Epithelial cell of esophagus (primary cell): ENCODE measurements around the gene BAHD1.

Source experiments
- DNase-seq: peaks from one replicate; pipeline ENCODE4 v3.0.0; 2010; ENCODE audit warnings: low read depth
- H3K4me3 ChIP-seq: 2 replicates; pipeline ENCODE4 v1.5.1; 2011; ENCODE audit warnings: mild to moderate bottlenecking, low read length, control low read depth
- TF ChIP-seq, protein P1 (sequence below): IDR thresholded peaks from 2 replicates; pipeline ENCODE4 v1.5.1; 2011; ENCODE audit warnings: low read depth, mild to moderate bottlenecking, low read length, control low read depth, inconsistent platforms; ENCODE audit not compliant: insufficient read depth; ENCODE audit errors: missing control alignments

The BAHD1 gene

GRCh38 chr15:40444736-40445135, 4.0 kb downstream of the BAHD1 start:
- DNase-seq = no peak
- TF ChIP-seq, protein P1, sequence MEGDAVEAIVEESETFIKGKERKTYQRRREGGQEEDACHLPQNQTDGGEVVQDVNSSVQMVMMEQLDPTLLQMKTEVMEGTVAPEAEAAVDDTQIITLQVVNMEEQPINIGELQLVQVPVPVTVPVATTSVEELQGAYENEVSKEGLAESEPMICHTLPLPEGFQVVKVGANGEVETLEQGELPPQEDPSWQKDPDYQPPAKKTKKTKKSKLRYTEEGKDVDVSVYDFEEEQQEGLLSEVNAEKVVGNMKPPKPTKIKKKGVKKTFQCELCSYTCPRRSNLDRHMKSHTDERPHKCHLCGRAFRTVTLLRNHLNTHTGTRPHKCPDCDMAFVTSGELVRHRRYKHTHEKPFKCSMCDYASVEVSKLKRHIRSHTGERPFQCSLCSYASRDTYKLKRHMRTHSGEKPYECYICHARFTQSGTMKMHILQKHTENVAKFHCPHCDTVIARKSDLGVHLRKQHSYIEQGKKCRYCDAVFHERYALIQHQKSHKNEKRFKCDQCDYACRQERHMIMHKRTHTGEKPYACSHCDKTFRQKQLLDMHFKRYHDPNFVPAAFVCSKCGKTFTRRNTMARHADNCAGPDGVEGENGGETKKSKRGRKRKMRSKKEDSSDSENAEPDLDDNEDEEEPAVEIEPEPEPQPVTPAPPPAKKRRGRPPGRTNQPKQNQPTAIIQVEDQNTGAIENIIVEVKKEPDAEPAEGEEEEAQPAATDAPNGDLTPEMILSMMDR = no peak
- H3K4me3 ChIP-seq = no peak overlapping the region

DNA sequence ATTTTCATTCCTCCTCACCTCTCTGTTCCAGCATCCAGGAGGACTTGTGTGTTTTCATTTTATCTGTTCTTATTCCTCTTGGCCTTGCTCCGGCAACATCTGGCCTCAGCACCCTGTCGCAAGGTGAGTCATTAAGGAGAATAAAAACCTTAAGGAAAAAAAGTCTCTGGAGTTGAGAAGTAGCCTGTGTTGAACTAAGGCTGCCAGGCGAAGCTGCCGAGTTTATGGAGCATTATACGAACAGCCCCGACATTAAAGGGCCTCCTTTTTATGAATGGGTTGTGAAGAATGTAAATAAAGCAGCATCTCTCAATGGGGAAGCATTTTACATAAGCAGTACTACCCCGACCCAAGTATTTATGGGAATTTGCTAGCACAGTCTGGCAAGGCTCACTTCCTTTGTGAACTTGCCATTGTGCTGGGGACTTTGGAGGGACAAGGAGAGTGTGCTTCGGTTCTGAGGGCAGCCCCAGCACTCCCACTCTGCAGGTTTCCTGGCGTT, 4.7 kb downstream of the BAHD1 start:
- TF ChIP-seq, protein P1 = no peak
- no peak for DNase-seq
- no peak overlapping the region for H3K4me3 ChIP-seq

DNA sequence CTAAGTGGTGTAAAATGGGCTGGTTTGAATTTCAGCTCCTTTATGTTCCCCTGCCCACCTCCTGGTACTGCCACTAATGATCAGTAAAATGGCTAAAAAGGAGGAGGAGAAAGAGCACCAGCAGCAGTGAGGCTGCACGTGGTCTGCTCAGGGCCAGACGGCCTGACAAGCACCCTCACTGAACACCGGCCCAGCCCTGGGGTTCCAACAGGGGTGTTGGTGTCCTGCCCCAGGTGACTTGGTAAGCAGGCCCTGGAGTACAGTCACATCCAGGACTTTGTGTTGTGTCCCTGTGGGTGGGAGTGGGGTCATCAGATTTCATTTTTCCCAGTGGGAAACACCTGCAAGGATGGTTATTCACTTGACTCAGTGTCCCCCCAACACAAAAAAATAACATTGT, 5.4 kb downstream of the BAHD1 start:
- TF ChIP-seq, protein P1 = no peak
- no peak overlapping the region for H3K4me3 ChIP-seq
- DNase-seq = no peak

- TF ChIP-seq, protein P1 = no peak
- H3K4me3 ChIP-seq = no peak overlapping the region
- no peak for DNase-seq
These were observed 7.6 kb downstream of the BAHD1 start for GRCh38 chr15:40448354-40448753.

DNA sequence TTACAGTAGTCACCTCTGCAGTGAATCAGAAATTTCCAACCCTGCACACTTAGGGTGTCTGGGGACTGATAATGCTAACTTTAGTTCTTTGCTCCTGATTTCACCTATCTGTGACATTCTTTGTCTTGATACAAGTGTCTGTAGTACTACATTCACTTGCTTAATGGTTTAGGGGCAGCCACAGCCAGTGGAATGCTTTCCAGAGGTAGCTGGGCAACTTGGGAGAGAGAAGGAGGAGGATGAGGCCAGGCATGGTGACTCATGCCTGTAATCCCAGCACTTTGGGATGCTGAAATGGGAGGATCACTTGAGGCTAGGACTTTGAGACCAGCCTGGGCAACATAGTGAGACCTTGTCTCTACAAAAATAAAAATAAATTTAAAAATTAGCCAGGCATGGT, 8.5 kb downstream of the BAHD1 start:
- no peak overlapping the region for H3K4me3 ChIP-seq
- TF ChIP-seq, protein P1 = no peak
- DNase-seq = no peak

GRCh38 chr15:40450047-40450446, 9.3 kb downstream of the BAHD1 start:
- TF ChIP-seq, protein P1 = no peak
- DNase-seq = no peak

GRCh38 chr15:40451527-40452158, 10.9 kb downstream of the BAHD1 start:
- no peak overlapping the region for H3K4me3 ChIP-seq
- no peak for DNase-seq
- TF ChIP-seq, protein P1 = no peak

More at GRCh38 chr15:40450047-40450446, 9.3 kb downstream of the BAHD1 start:
- H3K4me3 ChIP-seq = no peak overlapping the region
